22Rv1 (cell line): Measurements from ENCODE around the gene TCEA3.

Experiments used
- H3K27ac ChIP-seq: fragments of 450-650 bp; 2 replicates; pipeline ENCODE4 v1.5.1; 2017
- CTCF ChIP-seq: fragments of 450-650 bp; IDR thresholded peaks from 2 replicates; pipeline ENCODE4 v1.5.1; 2017; ENCODE audit warnings: mild to moderate bottlenecking
- ZFX ChIP-seq: fragments of 450-650 bp; IDR thresholded peaks from 2 replicates; pipeline ENCODE4 v1.6.1; 2017; ENCODE audit warnings: antibody characterized with exemption, borderline replicate concordance

Gene TCEA3

GRCh38 chr1:23339632-23340031 lies 84.9 kb downstream of the TCEA3 start:
- no peak overlapping the region for H3K27ac ChIP-seq
- TF ChIP-seq ZFX = no peak
- TF ChIP-seq CTCF = no peak

- TF ChIP-seq CTCF = no peak
- TF ChIP-seq ZFX = no peak
- no peak overlapping the region for H3K27ac ChIP-seq
These were observed 86.7 kb downstream of the TCEA3 start for GRCh38 chr1:23337869-23338268.

GRCh38 chr1:23331713-23332112 lies 92.8 kb downstream of the TCEA3 start:
- no peak overlapping the region for H3K27ac ChIP-seq
- TF ChIP-seq CTCF = no peak
- no peak for TF ChIP-seq ZFX
